HCT116 (cell line): ENCODE data around the gene SORL1. TPM values are rescaled to one million over a fixed set of nuclear protein-coding genes. Genes with fewer than 3 reads are reported as not detected.

Experiments used
- ATAC-seq: fragments of 200-7000 bp; cut with Tn5 transposase; 2 replicates; pipeline ENCODE4 v1.9.1; 2020; ENCODE audit warnings: mild to moderate bottlenecking, moderate library complexity
- BruUV-seq: library from RNA; stranded (reverse); fragments of 400-500 nt; replicated peaks from 2 replicates; lab custom pipeline; 2021; lab: Mats Ljungman, UMichigan
- CTCF ChIA-PET: fragments of 300-600 bp; sonication (Branson Sonifier 250); formaldehyde crosslinking; loops from one replicate; lab custom pipeline; 2021; ENCODE audit warnings: antibody characterized with exemption; lab: Charles Lee
- POLR2A ChIA-PET: fragments of 300-600, 350-600 bp; sonication (Branson Sonifier 250); formaldehyde crosslinking; loops from one replicate; lab custom pipeline; 2021; ENCODE audit warnings: antibody characterized with exemption; lab: Charles Lee
- RAD21 ChIA-PET, 2 experiments: fragments of 300-600 bp; sonication (Branson Sonifier 250); formaldehyde crosslinking; loops; one replicate each; lab custom pipeline; 2023; ENCODE audit warnings: low total read pairs in 2 of 2; ENCODE audit not compliant: uncharacterized antibody in 2 of 2, unreplicated experiment in 2 of 2, low non-redundant PET in 1 of 2; lab: Charles Lee
- DNase-seq: peaks from one replicate; pipeline ENCODE4 v3.0.0-alpha.2; 2010; ENCODE audit warnings: low read depth, low spot score
- H2AFZ ChIP-seq: fragments of 200-600 bp; shearing (Covaris generic), sonication (generic); 2 replicates; pipeline ENCODE4 v1.6.1; 2017; ENCODE audit warnings: low read depth, mixed run types, mixed read lengths, antibody characterized with exemption, low read length; ENCODE audit not compliant: poor library complexity, severe bottlenecking
- H3K27ac ChIP-seq: 2 replicates; pipeline ENCODE4 v1.5.1; 2012; ENCODE audit warnings: low read depth, low read length
- H3K27me3 ChIP-seq: fragments of 200-600 bp; sonication (generic); 2 replicates; pipeline ENCODE4 v1.6.1; 2016; ENCODE audit warnings: mixed run types, low read length, mixed read lengths; ENCODE audit not compliant: insufficient read depth
- H3K36me3 ChIP-seq, 2 experiments: fragments of 200-500 bp in 1 of 2; fragments of 200-600 bp in 1 of 2; sonication (Bioruptor generic) in 1 of 2; sonication (generic) in 1 of 2; 2 replicates each; pipeline versions ENCODE4 v1.5.1 to v1.6.1; 2014 to 2016; ENCODE audit warnings: low read length in 2 of 2, inconsistent platforms in 1 of 2, mixed read lengths in 1 of 2, mixed run types in 1 of 2; ENCODE audit not compliant: insufficient read depth in 2 of 2, control insufficient read depth in 1 of 2
- H3K4me1 ChIP-seq, 2 experiments: fragments of 200-600 bp in 1 of 2; sonication (generic) in 1 of 2; 2 replicates each; pipeline versions ENCODE4 v1.5.1 to v1.6.1; 2012 to 2017; ENCODE audit warnings: low read length in 2 of 2, inconsistent platforms in 1 of 2, mild to moderate bottlenecking in 1 of 2, mixed read lengths in 1 of 2, mixed run types in 1 of 2, moderate library complexity in 1 of 2; ENCODE audit not compliant: insufficient read depth in 2 of 2, control insufficient read depth in 1 of 2
- H3K4me2 ChIP-seq: fragments of 200-600 bp; sonication (generic); 2 replicates; pipeline ENCODE4 v1.6.1; 2017; ENCODE audit warnings: mixed run types, low read length, mixed read lengths
- H3K4me3 ChIP-seq, 2 experiments: fragments of 200-600 bp in 1 of 2; sonication (generic) in 1 of 2; replicated peaks in 1 of 2; 2 replicates each; pipeline ENCODE4 v1.5.1; 2011 to 2016; ENCODE audit warnings: low read length in 2 of 2, control low read depth in 1 of 2, low read depth in 1 of 2, mild to moderate bottlenecking in 1 of 2, mixed read lengths in 1 of 2, mixed run types in 1 of 2
- H3K79me2 ChIP-seq: fragments of 200-600 bp; sonication (generic); 2 replicates; pipeline ENCODE4 v1.6.1; 2017; ENCODE audit warnings: mild to moderate bottlenecking, mixed run types, low read length, moderate library complexity, mixed read lengths; ENCODE audit not compliant: insufficient read depth
- H3K9ac ChIP-seq: fragments of 200-600 bp; sonication (generic); 2 replicates; pipeline ENCODE4 v1.6.1; 2016; ENCODE audit warnings: low read length, mixed read lengths
- H3K9me2 ChIP-seq: fragments of 200-600 bp; sonication (generic), shearing (Covaris generic); 2 replicates; pipeline ENCODE4 v1.6.1; 2017; ENCODE audit warnings: mixed run types, mild to moderate bottlenecking, moderate library complexity; ENCODE audit not compliant: insufficient read depth
- H3K9me3 ChIP-seq, 2 experiments: fragments of 200-500 bp in 1 of 2; fragments of 200-600 bp in 1 of 2; sonication (Bioruptor generic) in 1 of 2; sonication (generic) in 1 of 2; 2 replicates each; pipeline ENCODE4 v1.6.1; 2014 to 2017; ENCODE audit warnings: low read length in 2 of 2, mixed read lengths in 2 of 2, inconsistent platforms in 1 of 2, low read depth in 1 of 2, mild to moderate bottlenecking in 1 of 2, mixed run types in 1 of 2, moderate library complexity in 1 of 2; ENCODE audit not compliant: control insufficient read depth in 1 of 2, insufficient read depth in 1 of 2
- H4K20me1 ChIP-seq: fragments of 200-600 bp; sonication (generic), shearing (Covaris generic); 2 replicates; pipeline ENCODE4 v1.6.1; 2017; ENCODE audit warnings: mixed run types, mild to moderate bottlenecking, moderate library complexity; ENCODE audit not compliant: insufficient read depth
- CBX3 ChIP-seq: IDR thresholded peaks from 2 replicates; pipeline ENCODE4 v1.6.1; 2012; ENCODE audit warnings: low read depth
- CEBPB ChIP-seq: IDR thresholded peaks from 2 replicates; pipeline ENCODE4 v1.6.1; 2012; ENCODE audit warnings: low read depth
- EGR1 ChIP-seq: IDR thresholded peaks from 2 replicates; pipeline ENCODE4 v1.6.1; 2012; ENCODE audit warnings: low read depth
- EZH2 ChIP-seq: fragments of 200-600 bp; sonication (generic); IDR thresholded peaks from 2 replicates; pipeline ENCODE4 v1.6.1; 2017; ENCODE audit warnings: antibody characterized with exemption, mixed run types
- FOSL1 ChIP-seq: IDR thresholded peaks from 2 replicates; pipeline ENCODE4 v1.6.1; 2012; ENCODE audit warnings: low read depth
- JUND ChIP-seq: IDR thresholded peaks from 2 replicates; pipeline ENCODE4 v1.6.1; 2012
- POLR2A ChIP-seq: IDR thresholded peaks from 2 replicates; pipeline ENCODE4 v1.7.0; 2011; ENCODE audit warnings: borderline replicate concordance; ENCODE audit not compliant: insufficient read depth, insufficient read length; ENCODE audit errors: extremely low read depth
- POLR2AphosphoS5 ChIP-seq: IDR thresholded peaks from 2 replicates; pipeline ENCODE4 v1.6.1; 2011; ENCODE audit warnings: mild to moderate bottlenecking, low read depth, low read length, moderate library complexity
- RAD21 ChIP-seq: IDR thresholded peaks from 2 replicates; pipeline ENCODE4 v1.6.1; 2012; ENCODE audit warnings: low read depth, mild to moderate bottlenecking
- REST ChIP-seq: IDR thresholded peaks from 2 replicates; pipeline ENCODE4 v1.6.1; 2012; ENCODE audit warnings: low read depth
- SIN3A ChIP-seq: IDR thresholded peaks from 2 replicates; pipeline ENCODE4 v1.6.1; 2012; ENCODE audit warnings: low read depth
- TCF7L2 ChIP-seq: IDR thresholded peaks from 2 replicates; pipeline ENCODE4 v1.7.0; 2011; ENCODE audit warnings: borderline replicate concordance, inconsistent platforms; ENCODE audit not compliant: insufficient read depth, insufficient read length; ENCODE audit errors: extremely low read depth
- YY1 ChIP-seq: IDR thresholded peaks from 2 replicates; pipeline ENCODE4 v1.6.1; 2011; ENCODE audit warnings: low read length, low read depth, moderate library complexity, mild to moderate bottlenecking; ENCODE audit not compliant: insufficient replicate concordance; ENCODE audit errors: extremely low read depth
- ZBTB33 ChIP-seq: IDR thresholded peaks from 2 replicates; pipeline ENCODE4 v1.6.1; 2011; ENCODE audit warnings: mild to moderate bottlenecking, low read length, moderate library complexity; ENCODE audit not compliant: insufficient replicate concordance; ENCODE audit errors: extremely low read depth
- ZFX ChIP-seq: fragments of 450-650 bp; IDR thresholded peaks from 2 replicates; pipeline ENCODE4 v1.6.1; 2017
- ZNF274 ChIP-seq: fragments of 200-500 bp; sonication (Bioruptor generic); IDR thresholded peaks from 2 replicates; pipeline ENCODE4 v1.6.1; 2014; ENCODE audit warnings: mild to moderate bottlenecking, low read depth, low read length, inconsistent platforms
- intact Hi-C: fragments of 100-400 bp; cut with micrococcal nuclease; formaldehyde crosslinking; loops from 2 replicates; pipeline ENCODE4 v1.10.0; 2022
- total RNA-seq: library from RNA; stranded (reverse); gene quantifications from one replicate; pipeline ENCODE4 v1.2.1, GENCODE V29; 2021; ENCODE audit not compliant: unreplicated experiment
- TF ChIP-seq, protein P1 (sequence below): IDR thresholded peaks from 2 replicates; pipeline ENCODE4 v1.6.1; 2012
- TF ChIP-seq, protein P2 (sequence below): IDR thresholded peaks from 2 replicates; pipeline ENCODE4 v1.6.1; 2012

Gene SORL1
- total RNA-seq, 1 experiment from 2014 or later, result 17.4 TPM

- H3K4me3 ChIP-seq, result no peak overlapping the region
- no peaks in the 10 kb centered on the region for H3K79me2 ChIP-seq
- ChIA-PET RAD21 (no interaction called here), CTCF (no interaction called here), POLR2A (no interaction called here)
- H3K36me3 ChIP-seq, result no peaks in the 10 kb centered on the region
- no peak for ATAC-seq
- H3K27me3 ChIP-seq, result no peaks in the 10 kb centered on the region
- BruUV-seq, result no TSS peak
- intact Hi-C loops, result no loop called here
- H4K20me1 ChIP-seq, result no peaks in the 10 kb centered on the region
- no peak for DNase-seq
- H3K27ac ChIP-seq, result no peak overlapping the region
- H3K9me3 ChIP-seq, result no peaks in the 10 kb centered on the region
- no peak for TF ChIP-seq ZNF274
- TF ChIP-seq JUND, result no peak
- no peak for TF ChIP-seq ZFX
- TF ChIP-seq CBX3, result no peak
- TF ChIP-seq EZH2, result no peak
- TF ChIP-seq CEBPB, result no peak
- TF ChIP-seq POLR2AphosphoS5, result no peak
- TF ChIP-seq FOSL1, result no peak
- TF ChIP-seq RAD21, result no peak
- no peak for TF ChIP-seq POLR2A
- TF ChIP-seq ZBTB33, result no peak
- no peak for TF ChIP-seq YY1
- TF ChIP-seq, protein P1, sequence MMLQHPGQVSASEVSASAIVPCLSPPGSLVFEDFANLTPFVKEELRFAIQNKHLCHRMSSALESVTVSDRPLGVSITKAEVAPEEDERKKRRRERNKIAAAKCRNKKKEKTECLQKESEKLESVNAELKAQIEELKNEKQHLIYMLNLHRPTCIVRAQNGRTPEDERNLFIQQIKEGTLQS, result no peak
- TF ChIP-seq SIN3A, result no peak
- no peak for TF ChIP-seq EGR1
- TF ChIP-seq, protein P2, sequence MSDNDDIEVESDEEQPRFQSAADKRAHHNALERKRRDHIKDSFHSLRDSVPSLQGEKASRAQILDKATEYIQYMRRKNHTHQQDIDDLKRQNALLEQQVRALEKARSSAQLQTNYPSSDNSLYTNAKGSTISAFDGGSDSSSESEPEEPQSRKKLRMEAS, result no peak
- TF ChIP-seq REST, result no peak
- TF ChIP-seq TCF7L2, result no peak
- H3K9me2 ChIP-seq, result no peaks in the 10 kb centered on the region
- H3K4me1 ChIP-seq, result peaks cover under 1 to 7% of the 10 kb centered on the region in 2 experiments; a peak in 2 of 4 replicates
- no peak overlapping the region for H3K4me2 ChIP-seq
- no peak overlapping the region for H2AFZ ChIP-seq
- H3K9ac ChIP-seq, result no peak overlapping the region
These were observed 108.1 kb downstream of the SORL1 start for GRCh38 chr11:121560236-121560635.
